H9 (cell line): ENCODE data around the gene DENND5B. TPM values are rescaled to one million over a fixed set of nuclear protein-coding genes. Genes with fewer than 3 reads are reported as not detected.

Source experiments
- DNase-seq: peaks from one replicate; pipeline ENCODE4 v3.0.0-alpha.2; 2017
- H2AFZ ChIP-seq: one replicate; pipeline ENCODE4 v1.6.1; 2013; ENCODE audit warnings: mild to moderate bottlenecking, low read length, control low read depth, moderate library complexity
- H2AK5ac ChIP-seq: 2 replicates; pipeline ENCODE4 v1.6.1; 2013; ENCODE audit warnings: low read length, control low read depth, mixed read lengths; ENCODE audit not compliant: insufficient read length
- H2BK120ac ChIP-seq: one replicate; pipeline ENCODE4 v1.6.1; 2013; ENCODE audit warnings: low read depth, mild to moderate bottlenecking, low read length, control low read depth, inconsistent platforms; ENCODE audit not compliant: poor library complexity, severe bottlenecking
- H2BK12ac ChIP-seq: 2 replicates; pipeline ENCODE4 v1.6.1; 2013; ENCODE audit warnings: low read length, control low read depth, mixed read lengths, low read depth; ENCODE audit not compliant: insufficient read length
- H2BK15ac ChIP-seq: 2 replicates; pipeline ENCODE4 v1.6.1; 2013; ENCODE audit warnings: low read depth, low read length, control low read depth
- H2BK20ac ChIP-seq: one replicate; pipeline ENCODE4 v1.6.1; 2013; ENCODE audit warnings: low read depth, mild to moderate bottlenecking, low read length, control low read depth, inconsistent platforms; ENCODE audit not compliant: poor library complexity, severe bottlenecking
- H2BK5ac ChIP-seq: 2 replicates; pipeline ENCODE4 v1.6.1; 2013; ENCODE audit warnings: low read length, control low read depth, mixed read lengths; ENCODE audit not compliant: insufficient read length
- H3K14ac ChIP-seq: 2 replicates; pipeline ENCODE4 v1.6.1; 2013; ENCODE audit warnings: low read length, control low read depth; ENCODE audit not compliant: insufficient read depth
- H3K18ac ChIP-seq: 2 replicates; pipeline ENCODE4 v1.6.1; 2013; ENCODE audit warnings: low read depth, mild to moderate bottlenecking, mixed read lengths, low read length, control low read depth; ENCODE audit not compliant: insufficient read length
- H3K23ac ChIP-seq: 2 replicates; pipeline ENCODE4 v1.6.1; 2013; ENCODE audit warnings: low read length, control low read depth, mixed read lengths, low read depth; ENCODE audit not compliant: insufficient read length
- H3K23me2 ChIP-seq: 2 replicates; pipeline ENCODE4 v1.6.1; 2013; ENCODE audit warnings: low read depth, mild to moderate bottlenecking, mixed read lengths, low read length, control low read depth; ENCODE audit not compliant: insufficient read length, poor library complexity, severe bottlenecking
- H3K27ac ChIP-seq: 2 replicates; pipeline ENCODE4 v1.5.1; 2013; ENCODE audit warnings: low read length, control low read depth, mixed read lengths, low read depth; ENCODE audit not compliant: insufficient read length
- H3K27me3 ChIP-seq: 2 replicates; pipeline ENCODE4 v1.6.1; 2013; ENCODE audit warnings: low read length, control low read depth, inconsistent platforms; ENCODE audit not compliant: insufficient read depth
- H3K4ac ChIP-seq: 2 replicates; pipeline ENCODE4 v1.6.1; 2013; ENCODE audit warnings: low read depth, mild to moderate bottlenecking, control low read depth, inconsistent platforms, low read length, moderate library complexity
- H3K4me1 ChIP-seq: 2 replicates; pipeline ENCODE4 v1.6.1; 2013; ENCODE audit warnings: low read length, control low read depth, inconsistent platforms; ENCODE audit not compliant: insufficient read depth
- H3K4me2 ChIP-seq: 2 replicates; pipeline ENCODE4 v1.6.1; 2013; ENCODE audit warnings: low read length, control low read depth, mixed read lengths; ENCODE audit not compliant: insufficient read length, insufficient read depth
- H3K56ac ChIP-seq: 2 replicates; pipeline ENCODE4 v1.6.1; 2013; ENCODE audit warnings: low read depth, mild to moderate bottlenecking, mixed read lengths, low read length, control low read depth; ENCODE audit not compliant: insufficient read length
- H3K79me1 ChIP-seq: 2 replicates; pipeline ENCODE4 v1.6.1; 2013; ENCODE audit warnings: low read depth, mild to moderate bottlenecking, moderate library complexity, low read length, control low read depth, inconsistent platforms; ENCODE audit not compliant: insufficient read depth, poor library complexity, severe bottlenecking
- H3K79me2 ChIP-seq: 2 replicates; pipeline ENCODE4 v1.6.1; 2013; ENCODE audit warnings: low read length, control low read depth, inconsistent platforms; ENCODE audit not compliant: insufficient read depth
- H3K9ac ChIP-seq: 2 replicates; pipeline ENCODE4 v1.6.1; 2013; ENCODE audit warnings: low read length, control low read depth, mixed read lengths; ENCODE audit not compliant: insufficient read length; ENCODE audit errors: extremely low read depth
- H3K9me3 ChIP-seq: one replicate; pipeline ENCODE4 v1.6.1; 2013; ENCODE audit warnings: low read depth, low read length, inconsistent platforms; ENCODE audit not compliant: control insufficient read depth
- H3T11ph ChIP-seq: one replicate; pipeline ENCODE4 v1.6.1; 2013; ENCODE audit warnings: mild to moderate bottlenecking, low read length, control low read depth, inconsistent platforms
- H4K20me1 ChIP-seq: one replicate; pipeline ENCODE4 v1.6.1; 2013; ENCODE audit not compliant: control insufficient read depth, insufficient read length, insufficient read depth
- H4K5ac ChIP-seq: 2 replicates; pipeline ENCODE4 v1.6.1; 2013; ENCODE audit warnings: low read depth, mild to moderate bottlenecking, mixed read lengths, low read length, control low read depth; ENCODE audit not compliant: insufficient read length
- H4K8ac ChIP-seq: replicated peaks from 2 replicates; pipeline ENCODE4 v1.6.1; 2013; ENCODE audit warnings: low read length, control low read depth, mixed read lengths, low read depth; ENCODE audit not compliant: insufficient read length
- H4K91ac ChIP-seq: 2 replicates; pipeline ENCODE4 v1.6.1; 2013; ENCODE audit warnings: low read depth, mild to moderate bottlenecking, moderate library complexity, mixed read lengths, low read length, control low read depth; ENCODE audit not compliant: insufficient read length
- H3K27ac Mint-ChIP-seq, 3 experiments: 2 replicates in 2 of 3; 3 replicates in 1 of 3; pipeline ENCODE4 v1.8.0; 2020 to 2021; ENCODE audit warnings: mixed read lengths in 3 of 3, mild to moderate bottlenecking in 1 of 3, moderate library complexity in 1 of 3
- H3K27me3 Mint-ChIP-seq: 2 replicates; pipeline ENCODE4 v1.8.0; 2021; ENCODE audit warnings: low read depth, mild to moderate bottlenecking, moderate library complexity, mixed read lengths
- H3K36me3 Mint-ChIP-seq, 3 experiments: 2 replicates in 2 of 3; 3 replicates in 1 of 3; pipeline ENCODE4 v1.8.0; 2020 to 2021; ENCODE audit warnings: low read depth in 3 of 3, mixed read lengths in 3 of 3; ENCODE audit not compliant: insufficient read depth in 1 of 3
- H3K4me1 Mint-ChIP-seq, 2 experiments: 2 replicates each; pipeline ENCODE4 v1.8.0; 2020; ENCODE audit warnings: mixed read lengths in 2 of 2
- H3K4me3 Mint-ChIP-seq, 2 experiments: 2 replicates in 1 of 2; 3 replicates in 1 of 2; pipeline ENCODE4 v1.8.0; 2020 to 2021; ENCODE audit warnings: mild to moderate bottlenecking in 2 of 2, mixed read lengths in 2 of 2, moderate library complexity in 1 of 2
- H3K9me3 Mint-ChIP-seq, 2 experiments: 2 replicates in 1 of 2; 3 replicates in 1 of 2; pipeline ENCODE4 v1.8.0; 2020; ENCODE audit warnings: mild to moderate bottlenecking in 2 of 2, mixed read lengths in 2 of 2, moderate library complexity in 1 of 2
- WGBS: extraction: QIAGEN DNeasy Blood & Tissue Kit; methylation state at CpG from one replicate; pipeline ENCODE4 v1.1.7; 2013; ENCODE audit warnings: missing lambda C conversion rate, low lambda C conversion rate, mixed read lengths; ENCODE audit not compliant: insufficient read length; ENCODE audit errors: extremely low coverage; 5-methylcytosine and 5-hydroxymethylcytosine counted together
- total RNA-seq: library from RNA; stranded (reverse); gene quantifications from 2 replicates; pipeline ENCODE4 v1.2.1, GENCODE V29; 2021
- TF ChIP-seq, protein P1 (sequence below): fragments of 200-600 bp; sonication (generic); conservative IDR thresholded peaks from 3 replicates; pipeline ENCODE4 v1.8.0; 2021; ENCODE audit warnings: antibody characterized with exemption, mild to moderate bottlenecking

DENND5B gene
- total RNA-seq, 1 experiment from 2014 or later, result 13.4 TPM

DNA sequence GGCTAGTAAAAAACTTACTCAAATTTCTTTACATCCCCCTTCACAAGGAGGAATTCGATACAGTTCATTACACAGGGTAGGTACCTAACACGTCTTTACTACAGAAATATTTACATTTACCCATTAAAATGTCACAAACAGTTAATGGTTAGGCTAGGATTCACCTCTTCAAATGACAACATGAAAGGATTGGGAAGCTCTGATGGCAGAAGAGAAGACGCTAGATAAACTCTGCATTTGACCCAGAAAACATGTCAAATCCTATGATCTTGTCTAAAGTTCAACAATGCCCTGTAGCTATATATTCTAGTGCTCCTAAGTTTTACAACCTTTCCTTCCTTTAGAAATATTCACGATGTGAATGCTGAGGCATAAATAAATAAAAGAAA, 64.8 kb downstream of the DENND5B start:
- no peaks in the 10 kb centered on the region for H3K23me2 ChIP-seq
- H3K27me3 ChIP-seq, result no peaks in the 10 kb centered on the region
- Mint-ChIP-seq H3K4me3 (no peak overlapping the region), H3K27ac (no peak overlapping the region; a peak in 1 of 7 replicates), H3K36me3 (no peaks in the 10 kb centered on the region; a peak in 1 of 7 replicates), H3K4me1 (peaks cover 50 to 51% of the 10 kb centered on the region in 2 experiments), H3K27me3 (no peaks in the 10 kb centered on the region), H3K9me3 (no peaks in the 10 kb centered on the region)
- no peak overlapping the region for H3K23ac ChIP-seq
- no peak overlapping the region for H2BK5ac ChIP-seq
- no peaks in the 10 kb centered on the region for H3K9me3 ChIP-seq
- H3K14ac ChIP-seq, result no peak overlapping the region
- H3K4me1 ChIP-seq, result peaks cover 11% of the 10 kb centered on the region; the same call in 1 of the 2 replicates
- no peak overlapping the region for H2BK12ac ChIP-seq
- TF ChIP-seq, protein P1, sequence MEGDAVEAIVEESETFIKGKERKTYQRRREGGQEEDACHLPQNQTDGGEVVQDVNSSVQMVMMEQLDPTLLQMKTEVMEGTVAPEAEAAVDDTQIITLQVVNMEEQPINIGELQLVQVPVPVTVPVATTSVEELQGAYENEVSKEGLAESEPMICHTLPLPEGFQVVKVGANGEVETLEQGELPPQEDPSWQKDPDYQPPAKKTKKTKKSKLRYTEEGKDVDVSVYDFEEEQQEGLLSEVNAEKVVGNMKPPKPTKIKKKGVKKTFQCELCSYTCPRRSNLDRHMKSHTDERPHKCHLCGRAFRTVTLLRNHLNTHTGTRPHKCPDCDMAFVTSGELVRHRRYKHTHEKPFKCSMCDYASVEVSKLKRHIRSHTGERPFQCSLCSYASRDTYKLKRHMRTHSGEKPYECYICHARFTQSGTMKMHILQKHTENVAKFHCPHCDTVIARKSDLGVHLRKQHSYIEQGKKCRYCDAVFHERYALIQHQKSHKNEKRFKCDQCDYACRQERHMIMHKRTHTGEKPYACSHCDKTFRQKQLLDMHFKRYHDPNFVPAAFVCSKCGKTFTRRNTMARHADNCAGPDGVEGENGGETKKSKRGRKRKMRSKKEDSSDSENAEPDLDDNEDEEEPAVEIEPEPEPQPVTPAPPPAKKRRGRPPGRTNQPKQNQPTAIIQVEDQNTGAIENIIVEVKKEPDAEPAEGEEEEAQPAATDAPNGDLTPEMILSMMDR, result no peak
- H2BK20ac ChIP-seq, result no peak overlapping the region
- H2BK120ac ChIP-seq, result no peak overlapping the region
- no peak overlapping the region for H3K9ac ChIP-seq
- H4K5ac ChIP-seq, result no peak overlapping the region
- DNase-seq, result no peak
- H3K4me2 ChIP-seq, result no peak overlapping the region
- no peak overlapping the region for H3T11ph ChIP-seq
- H3K79me2 ChIP-seq, result no peaks in the 10 kb centered on the region
- no peak overlapping the region for H4K91ac ChIP-seq
- no peaks in the 10 kb centered on the region for H3K79me1 ChIP-seq
- H4K20me1 ChIP-seq, result no peaks in the 10 kb centered on the region
- no peak overlapping the region for H2BK15ac ChIP-seq
- no peak overlapping the region for H2AK5ac ChIP-seq
- H4K8ac ChIP-seq, result no peak overlapping the region
- no peak overlapping the region for H3K4ac ChIP-seq
- H3K27ac ChIP-seq, result no peak overlapping the region
- WGBS, result no CpG with 5 or more reads among the region's 4 CpGs
- H3K56ac ChIP-seq, result no peak overlapping the region
- H3K18ac ChIP-seq, result no peak overlapping the region
- H2AFZ ChIP-seq, result no peak overlapping the region
